Fibroblast of skin of back (primary cell): ENCODE data around the gene MIA. TPM values are rescaled to one million over a fixed set of nuclear protein-coding genes. Genes with fewer than 3 reads are reported as not detected.
"Not testable (repeated sequence)": the region's sequence is repeated elsewhere in the genome, so short reads cannot be mapped to it uniquely, and the experiment has no call there.

Experiments
- DNase-seq: peaks from one replicate; pipeline ENCODE4 v3.0.0-alpha.2; 2013
- polyA plus RNA-seq, 2 experiments: library from polyadenylated mRNA; unstranded; fragments of 120-200 nt; gene quantifications; one replicate each; pipeline ENCODE4 v1.2.1, GENCODE V29; 2013; ENCODE audit not compliant: insufficient read length in 2 of 2

Gene MIA
- not detected for polyA plus RNA-seq (2013, experiment 1 of 2; ENCODE audit: insufficient read length)
- not detected for polyA plus RNA-seq (2013, experiment 2 of 2; ENCODE audit: insufficient read length)

DNA sequence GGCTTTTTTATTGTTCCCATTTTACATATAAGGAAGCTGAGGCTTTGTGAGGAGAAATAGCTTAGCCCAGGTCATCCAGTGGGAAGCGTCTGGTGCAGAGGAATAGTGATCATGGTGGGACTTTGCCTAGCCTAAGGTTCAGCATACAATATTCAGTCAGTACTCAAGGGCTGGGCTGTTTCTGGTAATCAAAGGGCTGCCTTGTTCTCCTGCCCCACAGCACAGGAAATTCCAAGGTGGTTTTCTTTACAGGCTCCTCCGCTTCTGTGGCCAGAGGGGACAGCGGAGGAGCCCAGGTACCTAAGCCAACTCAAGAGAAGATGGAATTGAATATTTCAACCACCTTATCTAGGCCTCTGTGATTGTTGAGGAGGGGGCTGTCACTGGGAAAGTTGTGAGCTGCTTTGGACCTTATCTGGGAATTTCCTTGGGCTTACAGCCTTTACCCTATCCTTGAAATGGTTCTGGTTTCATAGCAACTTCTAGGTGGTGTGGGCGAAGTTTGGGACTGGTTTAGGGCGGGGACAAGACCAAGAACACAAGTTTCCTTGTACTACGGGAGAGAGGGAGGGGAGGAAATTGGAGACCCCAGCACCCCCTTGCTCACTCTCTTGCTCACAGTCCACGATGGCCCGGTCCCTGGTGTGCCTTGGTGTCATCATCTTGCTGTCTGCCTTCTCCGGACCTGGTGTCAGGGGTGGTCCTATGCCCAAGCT is at the start of gene MIA:
MIA (plus strand) TSS at position 606 of the 716 bp plus-strand sequence; CDS start at position 628, 22 bp downstream.
- DNase-seq = no peak

GRCh38 chr19:40726279-40726678 is 49.0 kb upstream of the MIA start:
- no peak for DNase-seq

GRCh38 chr19:40730065-40730464 is 45.3 kb upstream of the MIA start:
- not testable (repeated sequence) for DNase-seq

DNA sequence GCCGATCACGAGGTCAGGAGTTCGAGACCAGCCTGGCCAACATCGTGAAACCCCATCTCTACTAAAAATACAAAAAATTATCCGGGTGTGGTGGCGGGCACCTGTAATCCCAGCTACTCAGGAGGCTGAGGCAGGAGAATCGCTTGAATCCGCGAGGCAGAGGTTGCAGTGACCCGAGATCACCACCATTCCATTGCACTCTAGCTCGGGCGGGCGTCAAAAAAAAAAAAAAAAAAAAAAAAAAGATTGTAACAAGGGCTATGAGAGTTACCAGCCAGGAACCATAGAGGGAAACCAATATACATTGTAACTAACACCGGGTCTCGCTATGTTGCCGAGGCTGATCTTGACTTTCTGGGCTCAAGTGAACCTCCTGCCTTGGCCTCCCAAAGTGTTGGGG is 43.0 kb upstream of the MIA start:
- not testable (repeated sequence) for DNase-seq

DNA sequence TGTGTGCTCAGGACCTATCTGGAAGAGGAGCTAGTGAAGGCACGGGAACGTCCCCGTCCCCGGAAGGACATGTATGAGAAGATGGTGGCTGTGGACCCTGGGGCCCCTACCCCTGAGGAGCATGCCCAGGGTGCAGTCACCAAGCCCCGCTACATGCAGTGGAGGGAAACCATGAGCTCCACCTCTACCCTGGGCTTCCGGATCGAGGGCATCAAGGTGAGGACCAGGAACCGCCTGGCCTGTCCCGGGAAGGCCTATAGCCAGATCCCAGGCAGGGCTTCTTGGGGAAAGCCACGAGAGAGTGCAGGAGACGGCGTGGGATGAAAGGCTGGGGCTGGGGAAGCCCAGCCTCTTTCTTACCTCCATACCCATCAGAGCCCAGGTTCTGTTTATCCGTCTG is 42.2 kb upstream of the MIA start:
- DNase-seq = no peak

GRCh38 chr19:40735013-40735771 is 40.1 kb upstream of the MIA start:
- no peak for DNase-seq

DNA sequence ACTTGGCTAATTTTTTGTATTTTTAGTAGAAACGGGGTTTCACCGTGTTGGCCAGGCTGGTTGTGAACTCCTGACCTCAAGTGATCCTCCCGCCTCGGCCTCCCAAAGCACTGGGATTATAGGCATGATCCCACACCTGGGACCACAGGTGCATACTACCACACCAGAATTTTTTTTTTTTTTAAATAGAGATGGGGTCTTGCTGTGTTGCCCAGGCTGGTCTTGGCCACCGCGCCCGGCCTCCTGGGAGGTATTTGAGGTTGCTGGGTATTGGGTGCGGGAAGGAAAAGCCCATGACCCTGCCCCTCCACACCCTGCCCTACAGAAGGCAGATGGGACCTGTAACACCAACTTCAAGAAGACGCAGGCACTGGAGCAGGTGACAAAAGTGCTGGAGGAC is 38.7 kb upstream of the MIA start:
- no peak for DNase-seq

GRCh38 chr19:40737102-40737644 is 38.1 kb upstream of the MIA start:
- DNase-seq = no peak

- DNase-seq = no peak
Measured at GRCh38 chr19:40739030-40739839, 36.1 kb upstream of the MIA start.

DNA sequence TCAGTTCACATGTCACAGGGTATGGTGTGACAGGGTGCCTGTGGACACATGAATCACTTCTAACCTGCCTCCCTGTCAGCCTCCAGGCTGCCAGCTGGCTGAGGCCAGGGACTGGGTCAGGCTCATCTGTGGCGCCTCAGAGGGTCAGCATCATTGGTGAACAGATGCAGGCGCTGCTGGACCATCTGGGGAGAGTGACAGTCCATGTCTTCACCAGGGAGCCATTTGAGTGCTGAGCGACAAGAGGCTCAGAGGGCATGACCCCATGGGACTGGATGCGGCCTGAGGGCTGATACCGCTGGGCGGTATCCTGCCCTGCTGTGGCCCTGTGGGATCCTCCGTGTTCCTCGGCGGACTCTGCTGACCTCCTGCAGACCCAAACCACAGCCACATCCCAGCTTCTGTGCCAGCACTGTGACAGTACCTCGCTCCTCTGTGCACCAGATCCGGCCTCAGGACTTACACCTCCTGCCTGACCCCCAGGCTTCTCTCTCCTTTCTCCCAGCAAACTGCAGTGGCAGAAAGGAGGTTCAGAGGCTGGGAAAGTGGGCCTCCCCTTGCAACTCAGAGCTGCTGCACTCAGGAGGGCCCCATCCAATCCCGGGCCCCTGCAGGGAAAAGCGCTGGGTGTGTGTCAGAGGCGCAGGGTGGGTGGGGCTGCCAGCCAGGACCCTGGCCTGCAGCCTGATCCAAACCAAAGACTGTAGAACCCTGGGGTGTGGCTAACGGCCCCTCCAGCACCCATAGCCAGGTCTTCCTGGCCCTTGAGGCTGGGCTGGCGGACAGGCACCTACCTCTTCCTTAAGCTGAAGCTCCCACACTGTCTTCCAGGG is 35.2 kb upstream of the MIA start:
- no peak for DNase-seq

- DNase-seq = no peak
Measured at GRCh38 chr19:40740747-40741146, 34.6 kb upstream of the MIA start.

DNA sequence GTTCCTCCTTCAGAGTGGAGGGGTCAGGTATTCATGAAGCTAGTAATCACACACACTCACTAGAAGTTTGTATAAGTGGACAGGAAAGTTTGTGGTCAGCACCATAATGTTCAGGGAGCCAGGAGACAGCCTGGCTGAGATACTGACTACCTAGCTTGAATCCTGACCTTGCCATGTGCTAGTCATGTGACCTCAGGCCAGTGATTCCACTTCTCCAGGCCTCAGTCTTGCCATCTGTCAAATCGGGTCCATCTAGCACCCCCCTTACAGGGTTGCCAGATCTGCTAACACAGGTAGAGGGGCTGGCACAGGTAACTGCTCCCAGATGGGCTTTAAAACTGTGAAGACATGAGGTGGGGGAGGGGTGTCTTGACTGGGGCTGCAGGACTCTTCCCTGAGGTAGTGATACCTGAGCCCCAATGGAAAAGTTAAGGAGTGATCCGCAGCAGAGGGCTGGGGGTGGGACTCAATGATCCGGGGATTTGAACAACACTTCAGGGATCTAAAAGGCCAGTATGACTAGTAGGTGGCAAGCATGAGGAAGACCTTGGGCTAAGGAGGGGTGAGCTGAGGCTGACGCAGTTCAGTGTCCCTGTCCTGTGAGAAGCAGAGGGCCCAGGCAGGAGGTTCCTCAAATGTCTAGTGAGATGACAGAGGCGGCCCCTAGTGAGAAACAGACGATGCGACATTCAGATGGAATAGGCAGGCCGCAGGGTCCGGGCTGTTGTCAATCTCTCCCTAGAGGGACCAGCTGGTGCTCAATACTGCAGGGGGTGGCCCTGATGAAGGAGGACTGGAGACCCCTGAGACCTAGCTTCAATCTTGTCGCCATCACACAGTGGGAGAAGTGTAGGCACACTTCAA is 33.6 kb upstream of the MIA start:
- no peak for DNase-seq

DNA sequence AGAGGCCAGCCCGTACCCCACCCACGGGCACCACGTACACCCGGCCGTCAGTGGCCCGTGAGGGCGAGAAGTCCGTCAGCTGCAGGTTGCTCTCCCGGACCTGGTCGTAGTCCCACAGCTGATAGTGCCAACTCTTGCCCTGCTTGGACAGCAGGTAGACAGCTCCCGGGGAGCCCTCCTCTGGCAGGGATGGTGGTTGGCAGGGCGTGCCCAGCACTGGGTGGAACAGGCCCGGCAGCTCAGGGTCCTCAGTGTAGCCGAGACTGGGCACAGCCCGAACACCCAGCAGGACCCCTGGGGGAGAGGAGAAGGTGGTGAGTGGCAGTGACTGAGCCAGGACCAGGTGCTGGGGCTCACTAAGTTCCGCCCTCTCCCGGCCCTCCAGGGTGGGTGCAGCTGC is 32.8 kb upstream of the MIA start:
- no peak for DNase-seq

DNA sequence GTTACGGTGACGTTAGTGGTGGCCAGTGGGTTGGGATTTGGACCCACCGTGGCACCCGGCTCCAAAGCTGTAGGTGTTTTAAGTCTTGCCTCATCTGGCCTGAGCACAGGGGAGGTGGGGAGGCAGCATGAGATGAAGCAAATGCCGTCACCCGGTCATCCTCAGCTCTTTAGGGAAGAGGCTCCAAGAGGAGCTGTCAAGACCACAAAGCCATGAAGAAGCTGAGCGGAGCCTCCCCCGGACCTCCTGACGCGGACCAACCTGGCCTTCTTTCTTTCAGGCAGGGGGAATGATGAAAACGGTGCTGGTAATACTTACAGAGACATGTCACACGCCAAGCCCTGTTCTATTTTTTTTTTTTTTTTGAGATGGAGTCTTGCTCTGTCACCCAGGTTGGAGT is 32.4 kb upstream of the MIA start:
- DNase-seq = no peak

DNA sequence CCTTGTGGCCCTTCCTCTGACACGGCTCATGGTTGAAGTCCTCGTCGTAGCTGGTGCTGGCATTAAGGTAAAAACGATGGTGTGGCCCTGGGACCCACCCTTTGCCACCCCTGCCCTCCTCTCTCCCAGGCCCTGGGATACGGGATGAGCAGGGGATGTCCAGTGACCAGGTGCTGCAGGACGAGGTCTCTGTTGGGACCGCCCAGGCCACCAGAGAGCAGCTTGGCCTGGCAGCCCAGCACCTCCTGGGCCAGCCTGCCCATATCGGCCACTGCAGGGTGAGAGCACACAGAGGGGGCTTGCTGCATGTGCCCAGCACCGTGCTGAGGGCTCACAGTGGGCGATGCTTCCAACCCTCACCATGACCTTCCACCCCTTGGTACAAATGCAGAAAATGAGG is 31.4 kb upstream of the MIA start:
- DNase-seq = no peak

GRCh38 chr19:40744554-40745401 is 30.5 kb upstream of the MIA start:
- DNase-seq = peak; percentile 8

- DNase-seq = peak; percentile 69
Measured at GRCh38 chr19:40745402-40745780, 29.9 kb upstream of the MIA start.

- DNase-seq = no peak
Measured at GRCh38 chr19:40747536-40747935, 27.8 kb upstream of the MIA start.

DNA sequence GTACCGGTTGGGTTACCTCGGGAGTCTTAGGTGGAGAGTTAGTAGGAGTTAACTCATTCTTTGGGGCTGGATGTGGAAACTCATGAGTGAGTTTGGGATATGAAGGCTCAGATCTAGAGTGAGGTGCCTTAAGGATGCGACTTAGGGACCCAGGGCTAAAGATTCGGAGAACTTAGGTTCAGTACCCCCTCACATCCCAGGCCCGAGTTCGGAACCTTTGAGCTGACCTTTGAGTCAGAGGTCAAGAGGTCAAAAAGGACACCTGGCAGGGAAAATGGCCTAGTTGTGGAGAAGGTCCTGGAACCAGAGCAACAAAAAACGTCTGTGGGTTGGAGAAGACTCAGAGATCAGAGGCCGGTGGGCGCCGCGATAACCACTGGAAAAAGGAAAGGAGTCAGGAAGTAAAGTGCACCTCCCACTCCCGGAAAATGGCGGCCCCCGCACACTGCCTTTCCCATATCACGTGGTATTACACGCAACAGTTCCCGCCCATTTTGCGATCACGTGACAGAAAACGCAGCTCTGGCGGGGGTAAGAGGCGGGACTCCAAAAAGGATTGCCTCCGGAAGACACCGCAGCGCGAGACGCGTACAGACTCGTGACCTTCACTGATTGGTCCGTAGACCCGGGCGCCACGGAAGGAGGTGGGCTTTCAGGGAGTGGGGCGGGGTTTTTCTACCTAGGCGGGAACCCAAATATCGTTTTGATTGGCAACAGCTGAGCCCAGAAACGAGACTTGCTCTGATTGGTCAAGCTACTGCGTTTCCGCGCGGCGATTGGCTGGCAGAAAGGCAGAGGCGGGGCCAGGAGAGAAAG is 25.1 kb upstream of the MIA start, which contains the start of gene ACTMAP:
ACTMAP (minus strand) TSS at position 420 of the 816 bp plus-strand sequence. CDS start 674 bp downstream, outside the sequence.
- peak; percentile 100 for DNase-seq
